H54 (cell line): ENCODE results near the gene TOX2.

Experiments used
- DNase-seq: peaks from one replicate; pipeline ENCODE4 v3.0.0; 2011; ENCODE audit warnings: low spot score, mixed read lengths; ENCODE audit not compliant: insufficient read length
- FAIRE-seq: peaks from 3 replicates; lab custom pipeline; 2011; peaks lifted over from hg19 to GRCh38; lab: Jason Lieb, UNC
- POLR2A ChIP-seq: IDR thresholded peaks from 2 replicates; pipeline ENCODE4 v1.6.1; 2011; ENCODE audit warnings: low read depth, mild to moderate bottlenecking, low read length

Gene TOX2

DNA sequence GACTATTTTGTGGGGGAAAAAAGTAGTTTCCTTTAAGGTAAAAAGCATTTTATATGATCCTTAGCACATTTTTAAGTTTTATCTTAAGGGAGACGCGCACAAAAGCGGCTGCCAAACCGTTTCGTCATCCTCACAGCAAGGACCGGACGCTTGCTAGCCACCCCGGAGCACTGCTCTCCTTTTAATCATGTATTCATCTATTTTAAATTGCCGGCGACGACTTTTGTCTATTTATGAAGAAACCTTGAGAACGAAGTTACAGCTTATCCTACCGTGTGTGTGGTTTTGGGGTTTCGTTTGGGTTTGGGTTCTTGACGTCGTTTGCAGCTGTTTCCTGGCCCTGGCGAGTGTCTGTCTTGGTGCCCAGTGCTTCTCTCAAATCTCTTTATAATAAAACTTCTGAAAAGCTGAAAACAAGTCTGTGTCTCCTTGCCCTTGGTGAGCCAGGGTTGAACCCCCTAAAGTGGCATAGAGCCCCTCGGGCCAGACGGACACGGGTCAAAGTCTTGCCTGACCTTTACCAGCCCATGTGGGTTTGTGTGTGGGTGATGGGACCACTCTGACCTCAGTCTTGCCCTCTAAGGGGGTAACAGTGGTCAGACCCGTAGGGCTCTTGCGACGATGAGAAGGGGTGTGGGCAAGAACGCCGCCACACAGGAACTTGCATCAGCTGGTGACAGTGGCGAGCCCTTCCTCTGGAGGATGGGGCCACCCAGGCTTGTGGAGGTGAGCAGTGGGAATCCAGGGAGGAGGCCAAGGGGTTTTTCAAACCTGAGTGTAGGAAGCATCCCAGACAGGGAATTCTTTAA is 154.8 kb downstream of the TOX2 start:
- FAIRE-seq (no peak), DNase-seq (no peak)
- no peak for TF ChIP-seq POLR2A

DNA sequence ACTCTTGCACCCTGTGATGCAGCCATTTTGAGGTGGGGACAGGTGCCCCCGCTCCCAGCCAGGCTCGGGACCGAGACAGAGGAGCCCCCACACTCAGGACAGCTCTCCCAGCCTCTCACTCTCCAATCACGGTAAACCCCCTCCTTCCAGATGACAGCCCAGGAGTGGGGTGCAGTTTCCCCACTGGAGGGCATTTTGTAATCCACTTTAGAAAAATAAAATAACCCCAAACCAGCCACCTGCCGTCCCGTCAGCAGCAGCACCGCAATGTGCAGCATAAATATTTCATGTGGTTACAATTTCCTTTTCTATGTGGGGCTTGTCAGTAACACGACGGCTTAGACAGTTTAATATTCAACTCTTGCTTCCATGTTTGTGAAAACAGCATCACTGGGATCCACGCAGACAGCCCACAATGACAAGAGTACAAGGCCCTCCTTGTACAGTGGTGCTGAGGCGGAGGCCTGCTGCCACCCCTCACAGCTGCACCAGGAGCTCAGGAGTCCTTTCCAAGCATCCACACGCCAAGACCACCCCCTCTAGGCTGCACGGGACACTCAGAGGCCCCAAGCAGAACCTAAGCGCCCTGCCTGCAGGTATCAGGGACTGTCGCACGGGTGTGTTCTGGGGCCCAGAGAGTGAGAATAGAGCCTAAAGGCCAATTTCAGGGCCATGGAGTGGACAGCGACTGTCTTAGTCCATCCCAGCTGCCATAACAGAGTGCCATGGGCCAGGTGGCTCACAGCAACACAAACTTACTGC is 155.7 kb downstream of the TOX2 start:
- TF ChIP-seq POLR2A: no peak
- DNase-seq (no peak), FAIRE-seq (no peak)

GRCh38 chr20:44071057-44071456 is 156.4 kb downstream of the TOX2 start:
- DNase-seq (no peak), FAIRE-seq (no peak)
- no peak for TF ChIP-seq POLR2A

- FAIRE-seq (no peak), DNase-seq (no peak)
- TF ChIP-seq POLR2A: no peak
Observed at GRCh38 chr20:44071526-44072111, 157.0 kb downstream of the TOX2 start.

DNA sequence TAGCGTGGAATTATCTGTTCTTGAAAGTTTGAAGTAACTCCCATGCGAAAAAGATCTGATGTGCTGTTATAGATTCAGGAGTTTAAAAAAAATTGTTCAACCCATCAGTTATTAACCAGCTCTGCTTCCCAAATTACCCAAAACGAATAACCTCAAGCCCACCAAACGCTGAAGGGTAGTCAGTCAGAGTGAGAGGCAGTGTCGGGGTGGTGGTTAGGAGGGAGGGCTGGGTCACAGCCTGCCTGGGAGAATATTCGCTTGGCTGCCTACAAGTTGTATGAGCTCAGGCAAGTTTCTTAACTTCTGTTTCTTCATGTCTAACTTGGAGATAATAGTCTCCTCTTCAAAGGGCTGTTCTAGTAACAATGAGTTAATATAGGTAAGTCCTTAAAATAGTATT is 157.7 kb downstream of the TOX2 start:
- TF ChIP-seq POLR2A: no peak
- FAIRE-seq (no peak), DNase-seq (no peak)

GRCh38 chr20:44073011-44073674 is 158.5 kb downstream of the TOX2 start:
- FAIRE-seq: no peak
- no peak for TF ChIP-seq POLR2A
- DNase-seq: no peak

DNA sequence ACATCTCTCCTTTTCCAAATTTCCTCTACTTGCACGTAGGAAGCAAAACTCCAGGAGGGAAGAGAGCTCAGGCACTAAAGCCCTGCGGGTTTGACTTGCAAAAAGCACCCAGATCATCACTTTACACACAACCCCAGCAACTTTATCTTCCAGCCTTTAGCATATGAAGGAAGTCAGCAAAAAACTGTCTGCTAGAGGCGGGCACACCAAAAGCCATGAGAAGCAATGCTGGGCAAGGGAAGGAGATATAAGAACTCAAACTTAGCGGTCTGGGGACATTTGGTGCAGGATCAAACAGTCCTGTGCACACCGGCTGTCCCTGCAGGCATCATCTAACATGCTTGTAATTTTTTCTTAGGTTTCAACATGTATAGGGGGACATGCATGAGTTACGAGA is 159.0 kb downstream of the TOX2 start:
- DNase-seq (no peak), FAIRE-seq (no peak)
- TF ChIP-seq POLR2A: no peak

DNA sequence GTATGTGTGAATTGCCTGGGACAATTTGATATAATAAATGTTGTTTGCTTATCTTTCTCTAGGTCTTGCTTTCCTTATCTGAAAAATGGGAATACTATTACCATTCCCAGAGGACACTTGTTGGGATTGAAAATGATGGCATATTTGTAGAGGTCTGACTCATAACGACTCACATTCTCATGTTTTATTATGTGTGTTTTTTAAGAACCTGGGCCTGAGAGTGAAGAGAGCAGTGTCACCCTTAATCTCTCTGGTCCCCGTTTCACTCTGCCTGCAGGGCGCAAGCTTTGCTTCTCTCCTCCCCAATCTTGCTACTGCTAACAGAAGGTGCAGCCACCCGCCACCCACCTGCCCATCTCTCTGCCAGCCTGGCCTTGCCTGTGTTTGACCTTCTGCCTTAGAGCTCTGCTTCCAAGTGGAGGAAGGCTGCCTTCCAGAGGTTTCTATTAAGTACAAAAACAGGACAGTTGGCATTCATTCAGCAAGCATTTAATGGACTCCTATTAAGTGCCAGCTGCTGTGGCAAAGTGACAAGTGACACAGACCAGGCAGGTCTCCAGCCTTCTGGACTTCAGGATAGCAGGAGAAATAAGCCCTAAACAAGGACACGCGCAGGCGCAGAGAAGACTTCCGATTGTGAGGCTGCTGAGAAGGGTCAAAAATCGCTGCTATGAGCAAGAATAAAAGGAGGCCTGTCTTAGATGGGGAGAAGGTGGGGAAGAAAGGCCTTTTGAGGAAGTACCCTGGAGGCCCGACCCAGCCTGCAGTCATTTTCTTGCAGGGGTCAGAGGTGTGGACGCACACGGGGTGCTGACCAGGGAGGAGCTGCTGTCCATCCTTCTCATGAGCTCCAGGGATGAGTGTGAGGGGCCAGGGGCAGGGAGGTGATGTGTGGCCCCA is 159.8 kb downstream of the TOX2 start:
- no peak for DNase-seq
- FAIRE-seq: no peak
- no peak for TF ChIP-seq POLR2A

DNA sequence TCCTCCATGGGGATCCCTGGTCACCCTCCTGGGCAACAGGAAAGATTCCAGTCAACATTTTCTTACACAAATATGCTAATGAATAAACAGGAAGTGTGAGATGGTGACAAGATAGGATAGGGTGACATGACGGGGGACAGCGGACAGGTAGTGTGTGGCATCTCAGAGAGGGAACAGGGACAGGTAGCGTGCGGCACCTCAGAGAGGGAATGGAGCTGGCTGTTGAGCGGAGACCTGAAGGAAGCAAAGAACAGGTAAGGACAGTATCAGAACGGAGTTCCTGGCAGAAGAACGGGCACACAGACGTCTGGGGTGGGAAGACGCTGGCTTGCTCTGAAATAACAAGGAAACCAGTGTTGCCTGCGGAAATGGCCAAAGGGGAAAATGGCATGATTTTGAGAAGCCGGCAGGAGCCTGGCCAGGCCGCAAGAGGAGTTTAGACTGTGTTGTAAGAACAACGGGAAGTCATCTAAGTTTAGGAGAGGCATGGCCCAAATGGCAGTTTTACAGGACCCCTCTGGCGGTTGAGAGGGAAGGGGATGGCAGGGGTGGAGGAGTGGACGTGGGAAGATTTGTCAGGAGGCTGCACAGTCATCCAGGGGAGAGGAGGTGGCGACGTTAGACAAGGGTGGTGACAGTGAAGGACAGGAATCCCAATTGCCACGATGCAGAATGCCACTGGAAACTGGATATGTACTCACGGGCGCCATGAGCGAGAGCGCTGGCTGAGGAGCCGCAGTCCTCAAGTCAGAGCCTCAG is 160.7 kb downstream of the TOX2 start:
- FAIRE-seq (no peak), DNase-seq (no peak)
- TF ChIP-seq POLR2A: no peak

- no peak for FAIRE-seq
- TF ChIP-seq POLR2A: no peak
- DNase-seq: no peak
Observed at GRCh38 chr20:44075950-44076232, 161.2 kb downstream of the TOX2 start.

- no peak for FAIRE-seq
- no peak for DNase-seq
- TF ChIP-seq POLR2A: no peak
Observed at GRCh38 chr20:44079291-44079690, 164.6 kb downstream of the TOX2 start.

DNA sequence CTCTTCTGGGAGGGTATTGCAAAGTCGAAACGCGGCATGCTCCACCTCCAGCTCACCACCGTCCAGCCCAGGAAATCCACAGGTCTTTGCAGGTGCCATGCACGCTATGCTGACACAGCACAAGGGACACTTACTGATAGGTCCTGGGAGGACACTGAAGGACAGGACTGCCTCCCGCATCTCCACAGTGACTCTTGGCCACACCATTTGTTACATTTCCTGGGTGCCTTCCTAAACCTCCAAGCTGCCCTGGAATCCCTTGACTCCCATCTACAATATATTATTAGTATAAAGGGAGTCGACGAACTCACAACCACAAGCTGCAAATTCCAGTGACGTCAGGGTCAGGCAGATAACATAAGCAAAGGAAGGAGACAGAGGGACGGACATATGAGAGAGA is 165.4 kb downstream of the TOX2 start:
- DNase-seq (no peak), FAIRE-seq (no peak)
- no peak for TF ChIP-seq POLR2A
